ENCODE data around the gene ENTPD8. TPM values are rescaled to one million over a fixed set of nuclear protein-coding genes. Genes with fewer than 3 reads are reported as not detected.

The ENTPD8 gene
- total and polyA plus RNA-seq, 8 donors = 0.98 to 4.7 (median 2.0) TPM

- Histone ChIP-seq H3K27ac (no peak overlapping the region), H3K27me3 (no peaks in the 10 kb centered on the region), H3K4me3 (no peak overlapping the region), H3K9me3 (no peaks in the 10 kb centered on the region), H3K4me1 (no peaks in the 10 kb centered on the region), H3K36me3 (no peaks in the 10 kb centered on the region)
- intact Hi-C loops (cut with DNase I) = no loop called here
- FAIRE-seq (no peak), DNase-seq (peak in 1 of 6 donors; percentile 58), ATAC-seq (no peak)
- TF ChIP-seq, protein P1, sequence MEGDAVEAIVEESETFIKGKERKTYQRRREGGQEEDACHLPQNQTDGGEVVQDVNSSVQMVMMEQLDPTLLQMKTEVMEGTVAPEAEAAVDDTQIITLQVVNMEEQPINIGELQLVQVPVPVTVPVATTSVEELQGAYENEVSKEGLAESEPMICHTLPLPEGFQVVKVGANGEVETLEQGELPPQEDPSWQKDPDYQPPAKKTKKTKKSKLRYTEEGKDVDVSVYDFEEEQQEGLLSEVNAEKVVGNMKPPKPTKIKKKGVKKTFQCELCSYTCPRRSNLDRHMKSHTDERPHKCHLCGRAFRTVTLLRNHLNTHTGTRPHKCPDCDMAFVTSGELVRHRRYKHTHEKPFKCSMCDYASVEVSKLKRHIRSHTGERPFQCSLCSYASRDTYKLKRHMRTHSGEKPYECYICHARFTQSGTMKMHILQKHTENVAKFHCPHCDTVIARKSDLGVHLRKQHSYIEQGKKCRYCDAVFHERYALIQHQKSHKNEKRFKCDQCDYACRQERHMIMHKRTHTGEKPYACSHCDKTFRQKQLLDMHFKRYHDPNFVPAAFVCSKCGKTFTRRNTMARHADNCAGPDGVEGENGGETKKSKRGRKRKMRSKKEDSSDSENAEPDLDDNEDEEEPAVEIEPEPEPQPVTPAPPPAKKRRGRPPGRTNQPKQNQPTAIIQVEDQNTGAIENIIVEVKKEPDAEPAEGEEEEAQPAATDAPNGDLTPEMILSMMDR (IDR thresholded peaks at IDR 0.05) = no peak
- WGBS, 2 donors = 94 to 96% methylated on average over 21 to 23 of the region's 23 CpGs
These were observed 48.7 kb downstream of the ENTPD8 start for GRCh38 chr9:137392232-137393007.

DNA sequence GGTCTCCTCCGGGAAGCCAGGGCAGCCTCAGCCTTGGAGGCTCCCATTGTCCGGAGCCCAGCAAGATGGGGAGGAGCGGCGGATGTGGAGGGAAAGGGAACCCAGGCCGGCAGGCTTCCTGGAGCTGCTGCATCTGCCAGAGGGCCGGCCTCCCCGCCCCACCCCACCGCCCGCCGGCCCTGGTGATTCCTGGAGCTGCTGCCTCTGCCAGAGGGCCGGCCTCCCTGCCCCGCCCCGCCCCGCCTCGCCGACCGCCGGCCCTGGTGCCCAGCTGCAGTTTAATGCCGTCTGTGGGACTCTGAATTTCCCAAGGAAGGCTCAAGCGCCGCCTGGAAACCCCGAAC is 49.8 kb downstream of the ENTPD8 start:
- no peaks in the 10 kb centered on the region for H3K4me1 ChIP-seq
- no peak overlapping the region for H3K4me3 ChIP-seq
- H3K27me3 ChIP-seq = no peaks in the 10 kb centered on the region
- intact Hi-C loops (cut with DNase I) = no loop called here
- DNase-seq (peak in 1 of 6 donors; percentile 49), FAIRE-seq (no peak), ATAC-seq (peak in 1 of 4 donors; percentile 22)
- H3K36me3 ChIP-seq = no peaks in the 10 kb centered on the region
- no peak overlapping the region for H3K27ac ChIP-seq
- TF ChIP-seq, protein P1 (IDR thresholded peaks at IDR 0.05) = no peak
- 86 to 87% methylated on average over 20 to 22 of the region's 22 CpGs for WGBS, 2 donors
- no peaks in the 10 kb centered on the region for H3K9me3 ChIP-seq

DNA sequence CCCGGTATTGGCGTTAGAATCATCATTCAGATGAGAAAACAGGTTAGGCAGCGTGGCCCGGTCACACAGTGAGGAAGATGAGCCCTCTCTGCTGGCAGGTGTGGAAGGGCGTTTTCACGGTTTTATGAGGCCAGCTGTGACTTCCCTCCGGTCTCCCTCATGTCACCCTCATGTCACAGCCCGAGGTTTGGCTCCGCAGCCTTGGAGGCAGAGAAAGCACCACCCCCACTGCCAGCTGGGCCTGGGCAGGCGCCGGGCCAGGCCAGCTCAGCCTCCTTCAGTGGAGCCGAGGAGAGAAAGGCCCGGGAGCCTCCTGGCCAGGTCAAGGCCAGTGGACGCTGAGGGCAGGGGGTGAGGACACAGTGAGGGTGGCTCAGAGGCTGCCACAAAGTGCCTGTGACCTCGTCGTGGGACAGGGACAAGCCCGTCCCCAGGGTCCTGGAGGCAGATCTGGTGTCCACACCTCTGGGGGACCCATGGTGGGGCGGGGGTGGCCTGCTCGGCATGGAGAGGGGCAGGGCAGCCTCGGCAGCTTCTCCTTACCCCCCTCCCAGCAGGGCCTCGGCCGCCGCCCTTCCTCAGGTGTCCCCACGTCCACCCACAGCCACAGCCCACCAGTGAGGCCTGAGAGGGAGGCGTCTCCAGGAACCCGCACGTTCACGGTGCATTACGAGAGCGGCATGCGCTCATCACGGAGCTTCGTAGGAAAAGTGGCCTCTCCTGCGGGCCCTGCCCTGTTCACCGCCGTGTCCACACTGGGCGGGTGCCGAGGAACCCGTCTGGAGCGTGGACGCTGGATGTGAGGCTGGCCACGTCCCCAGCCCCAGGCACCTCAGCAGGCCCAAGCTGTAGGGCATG is 50.4 kb downstream of the ENTPD8 start:
- TF ChIP-seq, protein P1 (IDR thresholded peaks at IDR 0.05) = no peak
- no peaks in the 10 kb centered on the region for H3K27me3 ChIP-seq
- no peaks in the 10 kb centered on the region for H3K36me3 ChIP-seq
- no peak for FAIRE-seq
- H3K4me1 ChIP-seq = no peaks in the 10 kb centered on the region
- 68 to 72% methylated on average over 40 to 42 of the region's 42 CpGs for WGBS, 2 donors
- intact Hi-C loops (cut with DNase I) = no loop called here
- DNase-seq = peak in 5 of 6 donors; percentile 55 to 79 (median 68)
- H3K4me3 ChIP-seq = no peak overlapping the region
- H3K27ac ChIP-seq = peak overlapping the region in 1 of 4 donors; percentile 28
- H3K9me3 ChIP-seq = no peaks in the 10 kb centered on the region
- ATAC-seq = peak; percentile 73 to 89 (median 80)

DNA sequence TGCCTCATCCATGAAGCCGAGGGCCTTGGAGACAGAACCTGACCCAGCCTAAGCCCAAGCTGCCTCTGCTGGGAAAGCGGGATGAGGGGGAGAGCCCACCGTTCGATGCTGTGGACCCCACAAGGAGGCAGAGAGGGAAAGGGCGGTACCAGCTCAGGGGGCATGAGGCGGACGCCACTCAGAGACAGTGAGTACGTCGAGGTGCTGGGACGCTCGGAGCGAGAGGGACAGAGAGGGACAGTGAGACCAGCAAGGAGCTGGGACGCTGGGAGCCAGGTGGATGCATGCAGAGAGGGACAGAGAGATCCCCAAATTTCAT is 51.8 kb downstream of the ENTPD8 start:
- DNase-seq (peak in 1 of 6 donors; percentile 52), ATAC-seq (no peak), FAIRE-seq (no peak)
- WGBS, 2 donors = 95% methylated on average over 13 of the region's 13 CpGs
- Histone ChIP-seq H3K27ac (no peak overlapping the region), H3K9me3 (no peaks in the 10 kb centered on the region), H3K4me3 (no peak overlapping the region), H3K36me3 (no peaks in the 10 kb centered on the region), H3K27me3 (no peaks in the 10 kb centered on the region), H3K4me1 (no peaks in the 10 kb centered on the region)
- intact Hi-C loops (cut with DNase I) = no loop called here
- TF ChIP-seq, protein P1 (IDR thresholded peaks at IDR 0.05) = no peak
